Measurements from ENCODE around the gene SCAF8.

Gene SCAF8

DNA sequence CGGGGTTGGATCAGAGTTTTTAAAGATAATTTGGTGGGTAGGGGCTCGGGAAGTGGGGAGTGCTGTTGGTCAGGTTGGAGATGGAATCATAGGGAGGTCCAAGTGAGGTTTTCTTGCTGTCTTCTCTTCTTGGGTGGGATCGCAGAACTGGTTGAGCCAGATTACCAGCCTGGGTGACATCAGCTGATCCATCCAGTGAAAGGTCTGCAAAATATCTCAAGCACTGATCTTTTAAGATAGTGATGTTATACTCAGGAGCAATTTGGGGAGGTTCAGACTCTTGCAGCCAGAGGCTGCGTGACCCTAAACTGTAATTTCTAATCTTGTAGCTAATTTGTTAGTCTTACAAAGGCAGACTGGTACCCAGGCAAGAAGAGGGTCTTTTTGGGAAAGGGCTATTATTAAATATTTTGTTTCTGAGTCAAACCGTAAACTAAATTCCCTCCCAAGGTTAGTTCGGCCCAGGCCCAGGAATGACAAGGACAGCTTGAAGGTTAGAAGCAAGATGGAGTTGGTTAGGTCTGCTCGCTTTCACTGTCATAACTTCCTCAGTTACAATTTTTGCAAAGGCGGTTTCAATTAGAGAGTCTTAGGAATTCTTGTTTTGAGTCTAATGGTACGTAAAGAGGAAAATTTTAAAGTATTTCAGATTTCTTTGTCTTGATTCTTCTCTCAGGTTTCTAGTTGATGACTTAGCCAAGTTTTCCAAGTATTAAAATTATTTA lies 53.1 kb downstream of the SCAF8 start:
- DNase-seq (ENCODE audit: extremely low read depth, low read depth), result no peak

DNA sequence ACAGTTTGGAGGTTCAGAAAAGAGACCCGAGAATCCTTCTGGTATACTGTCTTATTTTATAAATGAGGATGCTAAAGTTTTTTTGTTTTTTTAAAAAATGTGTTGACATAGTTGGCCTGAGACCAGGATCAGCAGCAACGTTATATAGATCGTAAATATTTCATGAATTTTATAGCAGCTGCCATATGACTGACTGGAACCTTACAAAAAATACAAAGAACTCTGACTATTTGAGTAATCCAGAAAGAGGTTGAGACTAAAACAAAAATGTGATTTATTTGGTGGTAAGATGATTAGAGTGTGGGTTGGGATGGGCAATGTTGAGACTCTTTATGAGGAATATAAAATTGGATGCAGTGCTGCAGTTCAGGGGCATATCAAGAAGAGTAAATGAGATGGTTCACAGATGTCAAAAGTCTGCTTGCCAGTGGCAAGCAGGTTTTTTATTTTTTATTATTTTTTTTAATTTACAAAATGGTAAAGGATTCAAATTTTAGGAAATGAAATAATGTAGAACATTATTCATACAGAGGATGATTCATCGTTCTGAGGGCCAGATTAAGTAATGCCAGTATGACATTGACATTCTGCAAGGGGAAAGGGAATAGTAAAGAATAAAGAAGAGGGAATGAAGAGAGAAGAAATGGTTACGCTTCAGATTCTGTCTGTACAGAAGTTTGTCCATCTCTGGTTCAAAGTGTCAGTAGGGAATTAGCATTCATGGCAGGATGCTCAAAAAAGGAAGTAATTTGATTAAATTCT lies 58.5 kb downstream of the SCAF8 start:
- TF ChIP-seq, protein P1, sequence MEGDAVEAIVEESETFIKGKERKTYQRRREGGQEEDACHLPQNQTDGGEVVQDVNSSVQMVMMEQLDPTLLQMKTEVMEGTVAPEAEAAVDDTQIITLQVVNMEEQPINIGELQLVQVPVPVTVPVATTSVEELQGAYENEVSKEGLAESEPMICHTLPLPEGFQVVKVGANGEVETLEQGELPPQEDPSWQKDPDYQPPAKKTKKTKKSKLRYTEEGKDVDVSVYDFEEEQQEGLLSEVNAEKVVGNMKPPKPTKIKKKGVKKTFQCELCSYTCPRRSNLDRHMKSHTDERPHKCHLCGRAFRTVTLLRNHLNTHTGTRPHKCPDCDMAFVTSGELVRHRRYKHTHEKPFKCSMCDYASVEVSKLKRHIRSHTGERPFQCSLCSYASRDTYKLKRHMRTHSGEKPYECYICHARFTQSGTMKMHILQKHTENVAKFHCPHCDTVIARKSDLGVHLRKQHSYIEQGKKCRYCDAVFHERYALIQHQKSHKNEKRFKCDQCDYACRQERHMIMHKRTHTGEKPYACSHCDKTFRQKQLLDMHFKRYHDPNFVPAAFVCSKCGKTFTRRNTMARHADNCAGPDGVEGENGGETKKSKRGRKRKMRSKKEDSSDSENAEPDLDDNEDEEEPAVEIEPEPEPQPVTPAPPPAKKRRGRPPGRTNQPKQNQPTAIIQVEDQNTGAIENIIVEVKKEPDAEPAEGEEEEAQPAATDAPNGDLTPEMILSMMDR (IDR thresholded peaks at IDR 0.05; ENCODE audit: low read depth, low read length), result no peak
- DNase-seq (ENCODE audit: extremely low read depth, low read depth), result no peak

More for the DNA sequence above, 53.1 kb downstream of the SCAF8 start:
- TF ChIP-seq, protein P1 (IDR thresholded peaks at IDR 0.05; ENCODE audit: low read depth, low read length), result no peak

DNA sequence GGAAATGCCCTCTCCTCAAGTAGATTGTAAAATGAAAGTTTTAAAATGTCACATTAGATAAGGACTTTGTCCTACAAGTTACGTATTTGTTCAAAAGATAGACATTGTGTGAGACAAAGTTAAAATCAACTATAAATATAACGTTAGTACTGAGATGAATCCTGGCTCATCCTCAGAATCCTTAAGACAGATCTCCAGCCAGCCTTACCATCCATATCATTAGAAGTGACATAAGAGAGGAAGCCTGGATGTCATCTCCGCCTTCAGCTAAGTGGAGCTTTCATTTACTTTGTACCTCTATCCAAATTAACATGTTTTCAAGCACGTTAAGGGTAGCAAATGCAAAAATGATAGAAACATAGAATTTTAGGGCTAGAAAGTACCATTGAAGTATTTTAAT lies 59.1 kb downstream of the SCAF8 start:
- DNase-seq (ENCODE audit: extremely low read depth, low read depth), result no peak
- TF ChIP-seq, protein P1 (IDR thresholded peaks at IDR 0.05; ENCODE audit: low read depth, low read length), result no peak

DNA sequence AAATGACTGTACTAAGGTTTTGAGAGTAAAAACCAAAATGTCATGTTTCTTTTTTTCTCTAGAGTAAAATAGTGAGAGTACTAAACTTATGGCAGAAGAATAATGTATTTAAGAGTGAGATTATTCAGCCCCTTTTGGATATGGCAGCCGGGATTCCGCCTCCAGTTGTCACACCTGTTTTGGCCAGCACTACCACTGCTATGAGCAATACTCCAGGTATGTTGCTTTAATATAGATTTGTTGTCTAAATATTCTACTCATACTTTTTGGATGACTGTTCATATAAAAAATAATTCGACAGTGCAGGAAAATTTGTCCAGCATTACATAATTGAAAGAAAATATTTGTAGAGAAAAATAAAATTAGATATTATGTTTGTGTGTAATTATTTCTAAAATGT lies 59.5 kb downstream of the SCAF8 start:
- TF ChIP-seq, protein P1 (IDR thresholded peaks at IDR 0.05; ENCODE audit: low read depth, low read length), result no peak
- no peak for DNase-seq (ENCODE audit: extremely low read depth, low read depth)

DNA sequence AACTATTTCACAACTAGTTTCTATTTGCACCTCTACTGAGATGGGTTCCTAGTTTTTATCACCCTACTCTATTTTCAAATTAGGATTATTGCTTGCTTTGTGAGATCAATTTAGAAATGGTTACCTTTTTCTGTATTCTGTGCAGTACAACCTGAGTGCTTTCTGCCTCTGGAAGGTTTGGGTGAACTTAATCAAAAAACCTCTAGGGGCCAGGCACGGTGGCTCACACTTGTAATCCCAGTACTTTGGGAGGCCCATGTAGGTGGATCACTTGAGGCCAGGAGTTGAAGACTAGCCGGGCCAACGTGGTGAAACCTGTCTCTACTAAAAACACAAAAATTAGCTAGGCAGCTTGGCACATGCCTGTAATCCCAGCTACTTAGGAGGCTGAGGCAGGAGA lies 63.3 kb downstream of the SCAF8 start:
- TF ChIP-seq, protein P1 (IDR thresholded peaks at IDR 0.05; ENCODE audit: low read depth, low read length), result no peak
- no peak for DNase-seq (ENCODE audit: extremely low read depth, low read depth)

DNA sequence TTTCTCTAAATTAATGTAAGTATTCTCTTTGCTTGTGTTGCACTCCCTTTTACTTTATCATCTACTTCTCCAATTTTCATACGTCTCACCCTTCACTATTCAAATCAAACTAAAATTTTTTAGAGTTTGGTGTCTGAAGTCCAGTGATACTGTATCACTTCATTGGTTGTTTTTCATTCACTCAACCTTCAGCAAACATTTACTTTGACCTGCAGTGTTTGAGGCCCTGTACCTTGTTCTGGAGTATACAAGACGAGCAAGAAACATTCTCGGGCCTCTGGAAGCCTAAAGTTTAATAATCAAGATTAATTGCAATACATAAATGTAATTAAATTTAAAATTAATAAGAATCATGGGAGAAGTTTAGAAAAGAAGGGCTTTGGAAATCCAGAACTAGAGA lies 64.6 kb downstream of the SCAF8 start:
- no peak for DNase-seq (ENCODE audit: extremely low read depth, low read depth)
- TF ChIP-seq, protein P1 (IDR thresholded peaks at IDR 0.05; ENCODE audit: low read depth, low read length), result no peak

DNA sequence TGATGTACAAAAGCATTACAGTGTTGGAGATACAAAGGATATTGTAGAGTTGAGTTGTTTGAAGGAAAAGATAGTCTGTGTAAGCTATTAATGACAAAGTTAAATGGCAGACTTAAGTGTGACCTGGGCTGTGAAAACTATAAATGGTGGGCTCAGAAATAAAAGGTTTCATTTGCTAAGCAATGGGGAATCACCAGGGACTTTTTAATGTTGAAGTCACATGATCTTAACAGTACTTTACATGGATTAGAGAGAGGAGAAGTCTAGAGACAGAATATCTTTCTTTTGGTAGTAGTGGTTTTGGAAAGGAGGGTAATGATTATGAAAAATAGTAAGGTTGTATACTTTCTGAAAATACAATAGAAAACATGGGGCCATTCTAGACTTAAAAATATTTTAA lies 67.1 kb downstream of the SCAF8 start:
- no peak for DNase-seq (ENCODE audit: extremely low read depth, low read depth)
- TF ChIP-seq, protein P1 (IDR thresholded peaks at IDR 0.05; ENCODE audit: low read depth, low read length), result no peak

All from AG09319 (cell line).